GM06990 (cell line): ENCODE data around the gene ZFHX3.

ENCODE experiments used
- DNase-seq: peaks from one replicate; pipeline ENCODE4 v3.0.0-alpha.2; 2011; ENCODE audit not compliant: insufficient read length; ENCODE audit errors: extremely low read depth
- H3K27me3 ChIP-seq: replicated peaks from 2 replicates; pipeline ENCODE4 v1.6.0; 2011; ENCODE audit warnings: low read length; ENCODE audit not compliant: control insufficient read depth, insufficient read depth
- H3K36me3 ChIP-seq: 2 replicates; pipeline ENCODE4 v1.5.1; 2011; ENCODE audit warnings: low read length; ENCODE audit not compliant: control insufficient read depth, insufficient read depth
- H3K4me3 ChIP-seq: replicated peaks from 2 replicates; pipeline ENCODE4 v1.5.1; 2011; ENCODE audit warnings: low read depth, mild to moderate bottlenecking, control low read depth, low read length
- TF ChIP-seq, protein P1 (sequence below): IDR thresholded peaks from 2 replicates; pipeline ENCODE4 v1.5.1; 2011; ENCODE audit warnings: low read length, control low read depth, mild to moderate bottlenecking, inconsistent platforms; ENCODE audit not compliant: insufficient read depth, poor library complexity, severe bottlenecking

ZFHX3 gene

DNA sequence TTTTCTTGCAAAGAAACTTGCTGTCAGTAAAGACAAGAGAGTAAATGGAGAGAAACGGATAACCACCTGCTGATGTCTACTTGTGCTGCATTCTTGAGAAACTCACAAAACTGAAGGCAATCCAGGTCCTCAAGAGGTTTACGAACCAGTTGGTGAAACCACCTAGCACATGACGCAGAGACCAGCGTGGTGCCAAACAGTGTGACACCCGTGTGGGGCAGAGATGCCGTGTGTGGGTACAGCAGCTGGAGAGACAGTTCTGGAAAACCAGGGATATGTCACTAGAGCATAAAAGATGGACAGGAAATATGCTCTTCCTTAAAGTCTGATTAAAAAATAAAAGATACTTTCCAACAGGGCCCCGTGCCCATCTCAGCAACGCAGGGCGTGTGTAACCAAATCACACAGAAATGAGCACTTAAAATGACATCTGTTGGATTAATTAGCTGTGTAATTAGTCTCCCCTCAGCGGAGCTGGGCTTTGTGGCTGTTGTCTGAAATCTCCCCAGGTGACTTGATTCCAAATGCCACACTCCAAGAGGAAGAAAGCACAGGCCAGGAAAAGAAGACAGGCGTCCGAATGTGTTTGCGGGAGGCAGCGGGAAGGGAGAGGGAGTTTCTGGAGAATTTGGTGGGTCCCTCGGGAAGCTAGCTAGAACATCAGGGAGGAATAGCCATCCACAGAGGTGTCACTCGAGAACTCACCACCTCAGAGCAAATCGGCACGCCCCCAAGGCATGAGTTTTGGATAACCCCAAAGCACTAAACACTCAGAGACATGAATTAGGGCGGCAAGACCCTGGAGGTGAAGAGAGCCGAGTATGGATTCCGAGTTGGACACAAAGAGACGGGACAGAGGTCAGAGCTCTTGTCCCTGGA is 109.8 kb downstream of the ZFHX3 start:
- H3K36me3 ChIP-seq: no peaks in the 10 kb centered on the region
- TF ChIP-seq, protein P1, sequence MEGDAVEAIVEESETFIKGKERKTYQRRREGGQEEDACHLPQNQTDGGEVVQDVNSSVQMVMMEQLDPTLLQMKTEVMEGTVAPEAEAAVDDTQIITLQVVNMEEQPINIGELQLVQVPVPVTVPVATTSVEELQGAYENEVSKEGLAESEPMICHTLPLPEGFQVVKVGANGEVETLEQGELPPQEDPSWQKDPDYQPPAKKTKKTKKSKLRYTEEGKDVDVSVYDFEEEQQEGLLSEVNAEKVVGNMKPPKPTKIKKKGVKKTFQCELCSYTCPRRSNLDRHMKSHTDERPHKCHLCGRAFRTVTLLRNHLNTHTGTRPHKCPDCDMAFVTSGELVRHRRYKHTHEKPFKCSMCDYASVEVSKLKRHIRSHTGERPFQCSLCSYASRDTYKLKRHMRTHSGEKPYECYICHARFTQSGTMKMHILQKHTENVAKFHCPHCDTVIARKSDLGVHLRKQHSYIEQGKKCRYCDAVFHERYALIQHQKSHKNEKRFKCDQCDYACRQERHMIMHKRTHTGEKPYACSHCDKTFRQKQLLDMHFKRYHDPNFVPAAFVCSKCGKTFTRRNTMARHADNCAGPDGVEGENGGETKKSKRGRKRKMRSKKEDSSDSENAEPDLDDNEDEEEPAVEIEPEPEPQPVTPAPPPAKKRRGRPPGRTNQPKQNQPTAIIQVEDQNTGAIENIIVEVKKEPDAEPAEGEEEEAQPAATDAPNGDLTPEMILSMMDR: no peak
- no peak overlapping the region for H3K4me3 ChIP-seq
- no peak for DNase-seq
- H3K27me3 ChIP-seq: no peaks in the 10 kb centered on the region

DNA sequence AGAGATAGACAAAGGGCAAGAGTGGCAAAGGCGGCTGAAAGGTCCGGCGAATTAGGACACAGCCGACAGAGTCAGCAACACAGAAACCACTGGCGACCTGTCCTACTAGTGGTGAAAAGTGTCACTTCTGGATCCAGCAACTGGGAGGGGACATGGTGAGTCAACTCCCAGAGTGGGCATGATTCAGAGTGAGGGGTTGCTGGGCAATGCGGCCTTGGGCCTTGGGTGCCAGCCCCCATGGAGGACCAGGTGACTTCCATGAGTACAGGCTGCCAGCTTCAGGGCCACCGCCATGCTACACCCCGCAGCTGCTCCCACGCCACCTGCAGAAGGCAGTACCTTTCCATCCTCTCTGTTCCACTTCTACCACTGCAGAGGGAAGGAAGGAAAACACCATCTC is 110.6 kb downstream of the ZFHX3 start:
- no peaks in the 10 kb centered on the region for H3K27me3 ChIP-seq
- H3K4me3 ChIP-seq: no peak overlapping the region
- no peaks in the 10 kb centered on the region for H3K36me3 ChIP-seq
- DNase-seq: no peak
- TF ChIP-seq, protein P1: no peak

DNA sequence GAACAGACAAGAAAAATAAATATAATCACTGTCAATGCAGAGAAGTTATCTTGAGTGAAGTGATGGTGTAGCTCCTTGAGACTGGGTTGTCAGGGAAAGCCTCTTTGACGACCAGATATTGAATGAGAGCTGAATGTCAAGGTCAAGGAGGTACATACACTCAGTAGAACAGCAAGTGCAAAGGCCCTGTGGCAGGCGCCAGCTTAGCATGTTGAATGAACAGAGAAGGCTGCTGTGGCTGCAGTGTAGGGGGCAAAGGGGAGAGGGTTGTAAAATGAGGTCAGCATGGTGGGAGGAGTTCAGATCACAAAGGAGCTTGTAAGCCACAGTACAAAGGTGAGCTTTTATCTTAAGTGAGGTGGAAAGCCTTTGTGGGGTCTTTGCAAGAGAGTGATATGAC is 111.5 kb downstream of the ZFHX3 start:
- DNase-seq: no peak
- Histone ChIP-seq H3K27me3 (no peaks in the 10 kb centered on the region), H3K4me3 (no peak overlapping the region), H3K36me3 (no peaks in the 10 kb centered on the region)
- TF ChIP-seq, protein P1: no peak

DNA sequence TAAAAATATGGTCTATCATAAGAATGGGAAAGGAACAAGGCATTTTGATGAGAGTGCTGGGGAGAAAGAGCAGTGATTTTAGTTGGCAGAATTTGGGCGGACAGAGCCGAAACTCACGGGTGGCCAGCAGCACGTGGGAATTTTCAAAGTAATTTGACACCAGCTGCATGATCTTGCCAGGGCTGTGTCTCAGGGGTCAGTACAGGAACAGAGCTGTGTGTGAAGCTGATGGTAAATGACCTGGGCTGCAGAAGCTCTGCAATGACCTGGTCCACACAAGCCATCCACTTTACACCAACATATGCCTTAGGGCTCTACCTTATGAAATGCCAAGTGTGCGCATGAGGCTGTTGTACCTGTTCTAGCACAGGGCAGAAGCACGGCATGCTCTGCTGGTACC is 112.0 kb downstream of the ZFHX3 start:
- TF ChIP-seq, protein P1: no peak
- H3K4me3 ChIP-seq: no peak overlapping the region
- no peaks in the 10 kb centered on the region for H3K27me3 ChIP-seq
- DNase-seq: no peak
- no peaks in the 10 kb centered on the region for H3K36me3 ChIP-seq

DNA sequence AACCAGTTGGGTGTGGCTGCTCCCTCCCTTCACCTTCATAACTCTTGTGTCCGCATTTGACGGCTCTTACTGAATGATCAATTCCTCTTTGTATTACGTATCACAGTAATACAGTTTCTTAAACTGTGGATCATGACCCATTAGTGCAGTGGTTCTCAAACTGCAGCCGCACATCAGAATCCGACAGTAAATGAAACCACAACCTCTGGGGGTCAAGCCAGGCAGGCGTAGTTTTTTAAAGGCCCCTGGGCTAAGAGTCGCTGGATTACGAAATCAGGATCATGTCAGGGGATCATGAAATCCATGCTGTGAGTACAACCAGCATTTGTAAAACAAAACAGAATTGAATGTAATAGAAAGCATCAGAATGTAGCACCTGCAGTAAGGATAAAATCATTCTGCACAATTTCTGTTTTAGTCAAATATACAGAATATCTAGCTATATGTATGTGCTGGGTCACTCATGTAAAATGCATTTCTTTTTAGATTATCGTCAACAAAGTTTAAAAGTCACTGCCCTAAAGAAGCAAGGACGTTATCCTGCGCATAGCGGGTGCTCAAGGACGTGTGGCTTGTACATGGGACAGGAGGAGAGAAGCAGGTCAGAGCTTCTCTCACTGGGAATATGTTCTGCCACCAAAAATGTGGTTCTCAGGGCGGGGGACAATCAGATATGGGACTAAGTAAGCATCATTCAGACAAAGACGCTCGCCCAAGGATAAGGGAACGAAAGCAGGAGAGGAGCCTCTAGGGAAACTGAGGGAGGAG is 113.1 kb downstream of the ZFHX3 start:
- Histone ChIP-seq H3K27me3 (no peaks in the 10 kb centered on the region), H3K4me3 (no peak overlapping the region), H3K36me3 (no peaks in the 10 kb centered on the region)
- DNase-seq: no peak
- TF ChIP-seq, protein P1: no peak
